DMS114 treated with DMSO at 0.1 percent for 48 hours (cell line): Measurements from ENCODE around the gene NPC1L1.

Experiments
- DNase-seq: peaks from one replicate; lab custom pipeline; 2025; ENCODE audit not compliant: unreplicated experiment; lab: John Stamatoyannopoulos, UW

NPC1L1 gene

GRCh38 chr7:44477063-44477830 lies 63.9 kb downstream of the NPC1L1 start:
- DNase-seq = peak; percentile 46

GRCh38 chr7:44476313-44476712 lies 64.8 kb downstream of the NPC1L1 start:
- DNase-seq = no peak

- no peak for DNase-seq
Measured at GRCh38 chr7:44473295-44473694, 67.8 kb downstream of the NPC1L1 start.

GRCh38 chr7:44472843-44473242 lies 68.3 kb downstream of the NPC1L1 start:
- DNase-seq = no peak

GRCh38 chr7:44471850-44472249 lies 69.3 kb downstream of the NPC1L1 start:
- DNase-seq = no peak

- no peak for DNase-seq
Measured at GRCh38 chr7:44471436-44471835, 69.7 kb downstream of the NPC1L1 start.

GRCh38 chr7:44470628-44471245 lies 70.4 kb downstream of the NPC1L1 start:
- DNase-seq = no peak

GRCh38 chr7:44470135-44470479 lies 71.0 kb downstream of the NPC1L1 start:
- no peak for DNase-seq

GRCh38 chr7:44469461-44470134 lies 71.5 kb downstream of the NPC1L1 start:
- no peak for DNase-seq

GRCh38 chr7:44467217-44467548 lies 73.9 kb downstream of the NPC1L1 start:
- DNase-seq = no peak

- DNase-seq = no peak
Measured at GRCh38 chr7:44466300-44467216, 74.6 kb downstream of the NPC1L1 start.

GRCh38 chr7:44465490-44465889 lies 75.6 kb downstream of the NPC1L1 start:
- no peak for DNase-seq

- no peak for DNase-seq
Measured at GRCh38 chr7:44463169-44463808, 77.8 kb downstream of the NPC1L1 start.
